ENCODE measurements around the gene ABCC1.

The ABCC1 gene

DNA sequence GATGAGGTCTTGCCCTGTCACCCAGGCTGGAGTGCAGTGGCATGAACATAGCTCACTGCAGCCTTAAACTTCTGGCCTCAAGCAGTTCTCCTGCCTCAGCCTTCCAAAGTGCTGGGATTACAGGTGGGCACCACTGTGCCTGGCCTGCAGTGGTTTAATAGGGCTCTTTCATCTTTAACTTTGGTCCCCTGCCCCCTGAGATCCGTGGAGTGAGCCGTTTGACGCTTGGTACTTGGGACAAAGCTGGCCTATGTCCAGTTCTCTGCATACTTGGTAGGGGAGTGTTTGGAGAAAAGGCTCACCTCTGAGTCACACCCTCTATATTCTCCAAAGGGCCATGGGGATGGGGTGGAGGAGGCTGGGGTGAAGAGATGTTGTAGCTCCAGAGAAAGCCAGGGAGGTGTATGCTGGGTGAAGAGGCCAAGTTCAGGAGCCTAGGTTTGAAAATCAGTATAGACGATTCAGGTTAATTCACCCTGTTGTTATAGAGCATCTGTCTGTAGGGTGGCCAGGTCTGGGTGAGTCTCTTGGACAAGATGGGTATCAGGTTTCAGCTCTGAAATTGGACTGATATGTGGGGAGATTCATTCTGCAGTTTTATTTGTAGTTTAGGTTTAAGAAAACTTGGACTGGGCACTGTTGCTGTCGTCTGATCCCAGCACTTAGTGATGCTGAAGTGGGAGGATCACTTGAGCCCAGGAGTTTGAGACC, 17.6 kb downstream of the ABCC1 start:
- no peaks in the 10 kb centered on the region for H3K4me1 ChIP-seq (ENCODE audit: low read length)
- H3K27me3 ChIP-seq (ENCODE audit: low read depth, low read length), result no peaks in the 10 kb centered on the region
- no peak overlapping the region for H3K4me2 ChIP-seq (ENCODE audit: low read length)
- H3K4me3 ChIP-seq (ENCODE audit: low read length), result no peak overlapping the region
- peaks cover 19% of the 10 kb centered on the region for H3K9me3 ChIP-seq (ENCODE audit: insufficient read depth, low read length)
- TF ChIP-seq, protein P1, sequence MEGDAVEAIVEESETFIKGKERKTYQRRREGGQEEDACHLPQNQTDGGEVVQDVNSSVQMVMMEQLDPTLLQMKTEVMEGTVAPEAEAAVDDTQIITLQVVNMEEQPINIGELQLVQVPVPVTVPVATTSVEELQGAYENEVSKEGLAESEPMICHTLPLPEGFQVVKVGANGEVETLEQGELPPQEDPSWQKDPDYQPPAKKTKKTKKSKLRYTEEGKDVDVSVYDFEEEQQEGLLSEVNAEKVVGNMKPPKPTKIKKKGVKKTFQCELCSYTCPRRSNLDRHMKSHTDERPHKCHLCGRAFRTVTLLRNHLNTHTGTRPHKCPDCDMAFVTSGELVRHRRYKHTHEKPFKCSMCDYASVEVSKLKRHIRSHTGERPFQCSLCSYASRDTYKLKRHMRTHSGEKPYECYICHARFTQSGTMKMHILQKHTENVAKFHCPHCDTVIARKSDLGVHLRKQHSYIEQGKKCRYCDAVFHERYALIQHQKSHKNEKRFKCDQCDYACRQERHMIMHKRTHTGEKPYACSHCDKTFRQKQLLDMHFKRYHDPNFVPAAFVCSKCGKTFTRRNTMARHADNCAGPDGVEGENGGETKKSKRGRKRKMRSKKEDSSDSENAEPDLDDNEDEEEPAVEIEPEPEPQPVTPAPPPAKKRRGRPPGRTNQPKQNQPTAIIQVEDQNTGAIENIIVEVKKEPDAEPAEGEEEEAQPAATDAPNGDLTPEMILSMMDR (IDR thresholded peaks at IDR 0.05; ENCODE audit: low read depth, low read length), result no peak
- no peak for TF ChIP-seq EZH2phosphoT487 (IDR thresholded peaks at IDR 0.05; ENCODE audit: low read depth)
- H3K27ac ChIP-seq (ENCODE audit: low read length), result no peak overlapping the region
- H3K9ac ChIP-seq (ENCODE audit: low read length), result no peak overlapping the region
- H2AFZ ChIP-seq (ENCODE audit: low read depth, low read length), result no peak overlapping the region
- peaks cover 67% of the 10 kb centered on the region for H4K20me1 ChIP-seq (ENCODE audit: insufficient read depth, low read length)
- H3K36me3 ChIP-seq (replicated peaks; ENCODE audit: low read depth, low read length), result peaks cover 49% of the 10 kb centered on the region
- H3K79me2 ChIP-seq (ENCODE audit: low read length), result peaks cover 100% of the 10 kb centered on the region

DNA sequence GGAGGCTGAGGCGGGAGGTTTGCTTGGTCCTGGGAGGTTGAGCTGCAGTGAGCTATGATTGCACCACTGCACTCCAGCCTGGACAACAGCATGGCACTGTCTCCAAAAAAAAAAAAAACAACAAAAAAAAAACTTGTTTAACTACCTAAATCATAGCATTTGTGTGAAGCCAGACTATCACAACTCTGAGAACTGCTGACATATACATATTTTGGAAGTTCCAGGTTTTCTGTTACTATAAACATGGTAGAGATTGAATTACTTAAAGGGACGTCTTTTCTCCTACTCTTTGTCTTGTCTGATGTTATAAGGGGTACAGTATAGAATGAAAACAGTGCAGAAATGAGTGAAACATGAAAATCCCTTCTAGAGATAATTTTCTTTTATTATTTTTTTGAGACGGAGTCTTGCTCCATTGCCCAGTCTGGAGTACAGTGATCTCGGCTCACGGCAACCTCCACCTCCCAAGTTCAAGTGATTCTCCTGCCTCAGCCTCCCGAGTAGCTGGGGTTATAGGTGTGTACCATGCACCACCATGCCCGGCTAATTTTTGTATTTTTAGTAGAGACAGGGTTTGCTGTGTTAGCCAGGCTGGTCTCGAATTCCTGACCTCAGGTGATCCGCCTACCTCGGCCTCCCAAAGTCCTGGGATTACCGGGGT, 18.4 kb downstream of the ABCC1 start:
- peaks cover 47% of the 10 kb centered on the region for H3K36me3 ChIP-seq (replicated peaks; ENCODE audit: low read depth, low read length)
- H3K9me3 ChIP-seq (ENCODE audit: insufficient read depth, low read length), result peaks cover 13% of the 10 kb centered on the region
- TF ChIP-seq, protein P1 (IDR thresholded peaks at IDR 0.05; ENCODE audit: low read depth, low read length), result no peak
- TF ChIP-seq EZH2phosphoT487 (IDR thresholded peaks at IDR 0.05; ENCODE audit: low read depth), result no peak
- H3K4me1 ChIP-seq (ENCODE audit: low read length), result no peaks in the 10 kb centered on the region
- peaks cover 100% of the 10 kb centered on the region for H3K79me2 ChIP-seq (ENCODE audit: low read length)
- H3K4me3 ChIP-seq (ENCODE audit: low read length), result no peak overlapping the region
- H3K27me3 ChIP-seq (ENCODE audit: low read depth, low read length), result no peaks in the 10 kb centered on the region
- no peak overlapping the region for H3K4me2 ChIP-seq (ENCODE audit: low read length)
- no peak overlapping the region for H2AFZ ChIP-seq (ENCODE audit: low read depth, low read length)
- no peak overlapping the region for H3K27ac ChIP-seq (ENCODE audit: low read length)
- H3K9ac ChIP-seq (ENCODE audit: low read length), result no peak overlapping the region
- H4K20me1 ChIP-seq (ENCODE audit: insufficient read depth, low read length), result peaks cover 66% of the 10 kb centered on the region

DNA sequence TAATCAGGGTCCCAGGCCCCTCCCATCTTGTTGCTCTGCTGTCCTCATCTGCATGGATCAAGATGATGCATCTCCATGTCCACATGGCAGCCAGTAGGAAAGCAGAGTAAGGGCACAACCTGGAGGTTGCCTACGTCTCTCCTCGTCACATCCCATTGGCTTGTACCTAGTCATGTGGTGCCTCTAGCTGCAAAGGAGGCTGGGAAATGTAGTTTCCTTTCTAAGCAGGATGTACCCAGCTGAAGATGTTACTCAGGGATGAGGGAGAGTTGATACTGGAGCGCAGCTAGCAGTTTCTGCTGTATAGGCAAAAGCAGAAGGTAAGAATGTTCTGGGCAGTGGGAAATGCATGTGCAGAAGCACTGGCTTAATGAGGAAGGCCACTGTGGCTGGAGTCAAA, 20.8 kb downstream of the ABCC1 start:
- Histone ChIP-seq H3K4me2 (ENCODE audit: low read length) (no peak overlapping the region), H3K4me1 (ENCODE audit: low read length) (no peaks in the 10 kb centered on the region), H3K27me3 (ENCODE audit: low read depth, low read length) (no peaks in the 10 kb centered on the region), H3K4me3 (ENCODE audit: low read length) (no peak overlapping the region), H3K9ac (ENCODE audit: low read length) (no peak overlapping the region), H3K9me3 (ENCODE audit: insufficient read depth, low read length) (peaks cover 13% of the 10 kb centered on the region), H3K79me2 (ENCODE audit: low read length) (peaks cover 100% of the 10 kb centered on the region), H3K36me3 (replicated peaks; ENCODE audit: low read depth, low read length) (peaks cover 51% of the 10 kb centered on the region), H2AFZ (ENCODE audit: low read depth, low read length) (no peak overlapping the region), H4K20me1 (ENCODE audit: insufficient read depth, low read length) (peaks cover 68% of the 10 kb centered on the region), H3K27ac (ENCODE audit: low read length) (no peak overlapping the region)
- TF ChIP-seq EZH2phosphoT487 (IDR thresholded peaks at IDR 0.05; ENCODE audit: low read depth), result no peak
- TF ChIP-seq, protein P1 (IDR thresholded peaks at IDR 0.05; ENCODE audit: low read depth, low read length), result no peak

DNA sequence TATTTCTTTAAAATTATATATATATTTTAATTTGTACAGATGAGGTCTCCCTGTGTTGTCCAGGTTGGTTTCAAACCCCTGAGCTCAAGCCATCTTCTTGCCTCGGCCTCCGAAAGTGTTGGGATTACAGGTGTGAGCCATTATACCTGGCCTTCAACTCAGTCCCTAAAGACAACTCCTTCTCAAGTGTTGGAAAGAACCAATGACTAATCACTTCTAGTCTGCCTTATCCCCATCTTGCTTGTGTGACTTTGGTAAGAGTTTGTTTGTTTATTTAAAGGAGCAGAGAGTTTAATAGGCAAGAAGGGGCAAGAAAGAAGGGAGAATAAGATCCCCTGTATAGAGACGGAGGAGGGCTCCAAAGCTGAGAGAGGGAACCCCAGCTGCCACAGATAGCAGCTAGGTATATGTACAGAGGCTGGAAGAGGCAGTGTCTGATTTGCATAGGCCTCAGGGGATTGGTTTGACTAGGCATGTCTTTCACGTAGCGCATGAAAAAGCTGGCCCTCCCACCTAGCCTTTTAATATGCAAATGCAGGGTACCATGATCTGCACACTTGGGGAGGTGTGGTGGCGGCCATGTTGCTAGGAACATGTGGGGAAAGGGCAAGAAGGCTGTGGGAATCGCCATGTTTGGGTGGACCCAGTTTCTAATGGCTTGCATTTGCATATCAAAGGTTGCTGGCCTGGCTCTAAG, 21.5 kb downstream of the ABCC1 start:
- Histone ChIP-seq H3K4me3 (ENCODE audit: low read length) (no peak overlapping the region), H3K4me1 (ENCODE audit: low read length) (no peaks in the 10 kb centered on the region), H3K4me2 (ENCODE audit: low read length) (no peak overlapping the region), H2AFZ (ENCODE audit: low read depth, low read length) (no peak overlapping the region), H4K20me1 (ENCODE audit: insufficient read depth, low read length) (peaks cover 70% of the 10 kb centered on the region), H3K27ac (ENCODE audit: low read length) (no peak overlapping the region), H3K79me2 (ENCODE audit: low read length) (peaks cover 100% of the 10 kb centered on the region), H3K27me3 (ENCODE audit: low read depth, low read length) (no peaks in the 10 kb centered on the region), H3K9me3 (ENCODE audit: insufficient read depth, low read length) (peaks cover 13% of the 10 kb centered on the region), H3K36me3 (replicated peaks; ENCODE audit: low read depth, low read length) (peaks cover 51% of the 10 kb centered on the region), H3K9ac (ENCODE audit: low read length) (no peak overlapping the region)
- TF ChIP-seq EZH2phosphoT487 (IDR thresholded peaks at IDR 0.05; ENCODE audit: low read depth), result no peak
- TF ChIP-seq, protein P1 (IDR thresholded peaks at IDR 0.05; ENCODE audit: low read depth, low read length), result no peak
